ENCODE measurements around the gene FLNA.
A peak's percentile ranks its signal among the peaks of the same experiment; 100 is the strongest.
"Not testable (repeated sequence)": the region's sequence is repeated elsewhere in the genome, so short reads cannot be mapped to it uniquely, and the experiment has no call there.

FLNA gene

DNA sequence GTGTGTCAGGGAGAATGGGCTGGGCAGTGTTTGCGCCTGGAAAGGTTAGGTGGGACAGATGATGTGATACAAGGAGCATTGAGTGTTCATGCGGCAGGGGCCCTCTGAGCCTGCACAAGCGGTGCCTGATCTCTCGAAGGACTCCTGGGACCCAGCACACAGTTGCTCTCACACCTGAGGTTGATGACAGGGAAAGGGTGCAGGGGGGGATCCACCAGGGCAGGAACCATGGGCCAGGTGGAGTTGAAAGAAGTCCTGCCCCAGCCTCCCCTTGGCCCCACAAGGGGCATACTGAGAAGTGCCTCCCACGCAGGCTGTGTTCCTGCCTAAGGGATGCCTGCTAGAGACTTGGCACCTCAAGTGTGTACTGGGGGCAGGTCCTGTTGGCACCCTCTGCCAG lies 45.8 kb downstream of the FLNA start:
- no peak for DNase-seq

DNA sequence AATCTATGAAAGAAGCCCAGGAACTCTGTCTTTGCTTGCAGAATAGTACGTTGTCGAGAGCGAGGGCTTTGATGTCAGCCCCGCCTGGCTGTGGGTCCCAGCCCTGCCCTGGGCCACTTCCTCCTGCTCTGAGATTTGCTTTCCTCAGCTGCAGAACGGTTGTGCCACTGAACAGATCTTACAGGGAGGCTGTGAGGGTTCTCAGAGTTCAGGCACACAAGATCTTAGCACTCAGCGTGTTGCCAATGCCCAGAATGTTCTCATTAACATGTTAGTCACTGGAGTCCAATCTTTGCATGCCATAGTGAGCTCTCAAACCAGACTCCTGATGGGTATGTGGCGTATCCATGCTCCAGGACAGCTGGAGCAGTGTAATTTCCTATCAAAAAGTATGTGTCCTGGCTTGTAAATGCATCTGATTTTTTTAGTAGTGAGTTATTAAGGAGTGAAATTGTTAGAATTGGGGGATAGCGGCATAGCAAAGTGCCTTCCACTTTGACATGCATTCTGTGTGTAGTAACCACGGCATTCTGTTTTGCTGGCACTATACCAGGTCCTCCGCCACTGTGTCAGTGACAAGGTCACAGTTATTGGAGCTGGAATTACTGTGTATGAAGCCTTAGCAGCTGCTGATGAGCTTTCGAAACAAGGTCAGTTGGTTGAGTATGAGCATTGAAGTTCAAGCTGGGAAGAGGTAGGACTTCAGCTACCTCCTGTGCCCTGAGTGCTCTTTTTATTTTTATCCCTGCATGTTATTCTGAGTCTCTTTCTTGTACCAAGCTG lies 47.2 kb downstream of the FLNA start:
- DNase-seq = peak; percentile 44

DNA sequence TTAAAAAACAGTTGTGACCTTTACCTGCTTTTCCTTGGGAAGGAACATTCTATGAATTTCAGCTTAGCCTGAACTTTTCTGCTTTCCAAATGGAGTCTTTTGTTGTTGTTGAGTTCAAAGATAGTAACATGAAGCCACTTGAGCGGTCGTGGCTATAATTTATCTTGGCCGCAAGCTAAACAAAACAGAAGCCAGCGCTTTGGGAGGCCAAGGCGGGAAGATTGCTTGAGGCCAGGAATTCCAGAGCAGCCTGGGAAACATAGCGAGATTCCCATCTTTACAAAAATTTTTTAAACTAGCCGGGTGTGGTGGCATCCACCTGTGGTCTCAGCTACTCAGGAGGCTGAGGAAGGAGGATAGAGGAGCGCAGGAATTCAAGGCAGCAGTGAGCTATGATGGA lies 48.9 kb downstream of the FLNA start:
- no peak for DNase-seq

DNA sequence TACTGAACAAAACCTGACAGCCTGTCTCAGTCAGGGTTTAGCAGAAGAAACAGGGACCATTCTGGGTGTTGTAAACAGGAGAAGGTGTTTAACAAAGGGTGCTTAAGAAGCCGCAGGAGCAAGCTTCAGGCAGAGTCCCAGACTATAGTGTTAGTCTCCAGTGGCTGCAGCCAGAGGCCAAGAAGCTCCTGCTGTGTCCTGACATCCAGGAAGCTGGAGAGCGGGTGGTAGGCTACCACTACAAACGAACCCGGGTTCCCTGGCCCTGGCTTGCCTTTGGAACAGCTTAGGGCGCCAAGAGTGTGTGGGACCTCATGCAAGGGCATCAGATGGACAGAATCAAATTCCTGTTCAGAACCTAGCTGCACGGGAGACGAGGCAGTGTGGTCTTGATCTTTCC lies 50.9 kb downstream of the FLNA start:
- no peak for DNase-seq

DNA sequence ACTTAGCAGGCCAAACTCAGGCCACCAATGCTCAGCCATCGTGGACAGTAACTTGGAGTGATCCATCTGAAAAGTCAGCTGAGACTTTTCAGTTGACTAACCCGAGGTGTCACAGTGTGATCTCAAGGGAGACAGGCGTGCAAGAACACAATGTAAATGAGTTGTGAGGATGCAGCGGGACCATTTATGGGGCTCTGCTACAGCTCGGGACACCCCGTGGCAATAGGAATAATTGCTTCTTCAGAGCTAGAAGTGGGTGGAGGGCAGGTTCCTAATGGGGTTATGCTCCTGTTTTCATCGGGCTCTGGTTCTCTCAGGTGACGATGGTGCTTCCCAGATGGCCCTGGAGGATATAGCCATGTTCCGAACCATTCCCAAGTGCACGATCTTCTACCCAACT lies 51.5 kb downstream of the FLNA start:
- DNase-seq = no peak

DNA sequence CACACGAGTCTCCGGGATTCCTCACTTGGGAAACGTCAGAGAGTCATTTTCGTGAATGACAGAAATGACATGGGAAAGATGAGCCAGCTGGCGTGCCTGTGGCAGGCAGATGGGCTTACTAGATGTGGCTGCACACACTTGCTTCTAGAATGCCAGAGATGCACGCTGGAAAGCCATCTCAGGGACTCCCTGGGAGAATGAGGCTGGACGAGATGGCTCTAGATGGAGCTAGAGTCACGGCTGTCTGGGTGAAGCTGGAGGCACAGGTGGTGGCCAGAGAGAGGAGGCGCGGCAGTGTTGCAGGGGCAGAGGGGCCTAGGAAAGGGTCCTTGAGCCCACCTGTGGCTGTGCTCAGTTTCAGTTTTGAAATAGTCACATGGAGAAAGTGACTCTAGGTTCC lies 52.8 kb downstream of the FLNA start:
- no peak for DNase-seq

DNA sequence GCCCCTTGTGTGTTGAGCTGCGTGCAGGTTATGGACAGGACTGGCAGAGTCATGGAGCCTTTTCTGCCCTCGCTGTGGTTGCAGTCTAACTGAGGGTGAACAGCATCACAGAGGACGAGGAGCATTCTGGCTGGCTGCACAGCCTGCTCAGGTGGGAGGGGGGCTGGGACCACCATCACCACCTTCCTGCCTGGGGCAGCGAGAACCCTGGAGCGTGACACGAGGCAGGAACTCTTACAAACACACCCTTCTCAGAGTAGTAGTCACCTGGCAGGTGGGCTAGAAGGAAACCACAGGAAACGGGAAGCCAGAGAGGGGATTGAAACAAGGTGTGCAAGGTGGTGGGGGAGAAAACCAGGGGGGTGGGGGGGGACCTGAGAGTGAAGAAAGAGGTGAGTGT lies 53.3 kb downstream of the FLNA start:
- no peak for DNase-seq

DNA sequence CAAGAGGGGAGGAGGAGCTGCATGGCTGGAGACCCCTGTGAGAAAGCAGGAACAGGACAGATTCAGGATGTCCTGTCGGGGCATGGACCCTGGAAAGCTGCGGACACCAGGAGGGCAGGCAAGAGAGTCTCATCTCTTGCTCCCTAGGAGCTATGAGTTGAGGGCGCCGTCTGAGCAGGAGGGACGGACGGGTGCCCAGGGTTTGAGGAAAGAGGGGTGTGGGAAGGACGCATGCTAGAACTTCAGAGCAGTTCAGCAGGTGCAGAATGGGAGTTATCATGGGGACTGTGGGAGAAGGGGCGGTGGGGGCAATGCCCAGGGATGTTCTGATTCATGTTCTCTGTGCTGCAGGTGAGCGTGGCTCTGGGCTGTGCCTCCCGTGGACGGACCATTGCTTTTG lies 54.0 kb downstream of the FLNA start:
- DNase-seq = no peak

DNA sequence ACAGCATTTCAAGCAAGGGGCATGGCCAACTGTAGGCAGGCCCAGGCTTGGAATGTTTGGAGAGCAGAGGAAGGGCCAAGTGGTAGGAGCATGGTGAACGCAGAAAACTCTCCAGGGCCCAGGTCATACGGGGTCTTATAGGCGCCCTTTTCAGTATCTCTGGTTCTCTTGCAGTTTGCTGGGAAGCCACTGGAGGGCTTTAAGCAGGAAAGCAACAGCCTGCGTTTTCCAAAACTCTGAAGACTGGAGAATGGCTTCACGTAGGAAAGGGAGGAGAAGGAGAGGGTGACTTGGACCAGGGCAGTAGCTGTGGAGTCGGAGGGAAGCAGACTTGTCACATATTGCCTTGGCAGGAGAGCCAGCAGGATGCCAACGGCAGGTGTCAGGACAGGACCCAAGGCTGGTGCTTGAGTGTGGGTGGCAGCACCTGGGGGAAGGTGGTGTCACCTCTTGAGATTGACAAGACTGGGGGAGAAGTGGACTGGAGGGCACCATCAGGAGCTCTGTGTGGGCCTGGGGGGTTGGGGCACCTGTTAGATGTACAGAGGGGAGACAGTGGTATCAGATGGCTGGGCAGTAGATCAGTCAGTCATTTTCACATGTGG lies 56.9 kb downstream of the FLNA start:
- DNase-seq = no peak

DNA sequence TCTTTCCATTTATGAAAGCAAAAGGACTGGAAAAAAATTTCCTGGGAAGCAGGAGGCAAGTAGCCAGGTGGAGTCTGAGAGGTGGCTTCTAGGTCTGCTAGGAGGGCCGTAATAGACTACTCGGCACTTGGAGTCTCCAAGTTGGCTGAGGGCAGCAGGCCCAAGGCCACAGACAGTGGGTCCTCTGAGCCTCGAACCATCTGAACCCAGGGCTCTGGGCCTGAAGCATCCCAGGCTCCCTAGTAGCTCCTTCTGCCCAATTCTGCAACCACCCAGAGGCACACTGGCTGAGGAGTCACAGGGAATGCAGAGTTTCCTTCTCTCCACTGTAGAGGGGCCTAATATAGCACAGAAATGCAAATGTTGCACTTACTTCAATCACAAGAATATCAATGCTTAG lies 59.0 kb downstream of the FLNA start:
- no peak for DNase-seq

DNA sequence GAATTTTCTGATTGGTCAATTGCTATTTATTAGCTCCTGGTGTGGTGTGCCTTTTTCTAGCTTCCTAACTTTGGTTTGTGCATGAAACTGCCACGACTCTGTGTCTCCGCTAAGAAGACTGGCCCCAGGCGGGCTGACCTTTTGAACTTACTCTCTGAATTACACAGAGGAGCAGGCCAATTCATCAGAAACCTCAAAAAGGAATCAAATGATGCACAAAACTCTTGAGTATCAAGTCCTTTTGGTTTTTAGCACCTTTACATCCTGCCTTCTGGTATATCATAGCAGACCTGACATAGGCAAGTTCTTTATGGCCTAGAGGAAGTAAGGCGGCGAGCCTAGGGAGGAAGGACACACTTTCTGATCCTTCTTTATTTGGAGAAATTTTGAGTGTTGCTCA lies 61.3 kb downstream of the FLNA start:
- peak; percentile 12 for DNase-seq

DNA sequence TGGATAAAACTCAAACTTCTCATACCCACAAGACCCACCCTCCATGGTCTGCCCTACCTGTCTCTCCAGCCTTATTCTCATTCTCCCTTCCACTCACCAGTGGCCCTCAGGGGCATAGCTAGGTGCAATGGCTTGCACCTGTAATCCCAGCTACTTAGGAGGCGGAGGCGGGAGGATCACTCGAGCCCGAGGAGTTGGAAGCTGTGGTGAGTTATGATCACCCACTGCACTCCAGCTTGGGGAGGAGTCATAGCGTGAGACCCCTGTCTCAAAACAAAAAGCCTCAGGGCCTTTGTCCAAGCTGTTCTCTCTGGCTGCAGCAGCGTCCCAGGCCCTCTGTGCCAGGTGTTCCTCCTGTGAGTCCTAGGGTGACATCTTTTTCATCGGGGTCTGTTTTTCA lies 62.3 kb downstream of the FLNA start:
- DNase-seq = no peak

DNA sequence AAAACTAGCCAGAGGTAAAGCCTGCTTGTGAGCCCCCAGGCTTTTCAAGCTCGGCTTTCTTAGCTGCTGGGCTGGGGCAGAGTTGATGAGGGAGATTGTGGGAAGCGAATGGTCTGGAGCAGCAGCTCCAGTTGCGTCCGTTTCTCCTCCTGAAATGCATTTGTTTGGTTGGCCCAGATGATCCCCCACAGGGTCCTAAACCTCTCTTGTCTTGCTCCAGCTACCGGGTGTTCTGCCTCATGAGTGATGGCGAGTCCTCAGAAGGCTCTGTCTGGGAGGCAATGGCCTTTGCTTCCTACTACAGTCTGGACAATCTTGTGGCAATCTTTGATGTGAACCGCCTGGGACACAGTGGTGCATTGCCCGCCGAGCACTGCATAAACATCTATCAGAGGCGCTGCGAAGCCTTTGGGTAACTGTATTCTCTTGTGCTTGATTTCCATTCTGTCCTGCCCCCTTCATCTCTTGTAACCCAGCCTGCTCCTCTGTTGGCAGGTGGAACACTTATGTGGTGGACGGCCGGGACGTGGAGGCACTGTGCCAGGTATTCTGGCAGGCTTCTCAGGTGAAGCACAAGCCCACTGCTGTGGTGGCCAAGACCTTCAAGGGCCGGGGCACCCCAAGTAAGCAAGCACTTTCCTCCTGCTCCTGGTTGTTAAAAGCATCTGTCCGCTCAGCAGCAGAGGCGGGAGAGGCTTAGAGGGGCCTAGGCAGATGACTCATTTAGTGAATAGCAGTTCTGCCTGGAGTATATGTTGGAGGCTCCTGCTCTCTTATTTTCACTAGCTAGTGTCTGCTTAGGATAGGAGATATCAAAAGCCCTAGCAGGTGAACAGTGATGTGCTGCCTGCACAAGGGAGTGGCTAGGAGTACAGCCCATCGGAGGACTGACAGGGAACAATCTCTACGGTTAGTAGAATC lies 63.6 kb downstream of the FLNA start:
- DNase-seq = peak; percentile 22

DNA sequence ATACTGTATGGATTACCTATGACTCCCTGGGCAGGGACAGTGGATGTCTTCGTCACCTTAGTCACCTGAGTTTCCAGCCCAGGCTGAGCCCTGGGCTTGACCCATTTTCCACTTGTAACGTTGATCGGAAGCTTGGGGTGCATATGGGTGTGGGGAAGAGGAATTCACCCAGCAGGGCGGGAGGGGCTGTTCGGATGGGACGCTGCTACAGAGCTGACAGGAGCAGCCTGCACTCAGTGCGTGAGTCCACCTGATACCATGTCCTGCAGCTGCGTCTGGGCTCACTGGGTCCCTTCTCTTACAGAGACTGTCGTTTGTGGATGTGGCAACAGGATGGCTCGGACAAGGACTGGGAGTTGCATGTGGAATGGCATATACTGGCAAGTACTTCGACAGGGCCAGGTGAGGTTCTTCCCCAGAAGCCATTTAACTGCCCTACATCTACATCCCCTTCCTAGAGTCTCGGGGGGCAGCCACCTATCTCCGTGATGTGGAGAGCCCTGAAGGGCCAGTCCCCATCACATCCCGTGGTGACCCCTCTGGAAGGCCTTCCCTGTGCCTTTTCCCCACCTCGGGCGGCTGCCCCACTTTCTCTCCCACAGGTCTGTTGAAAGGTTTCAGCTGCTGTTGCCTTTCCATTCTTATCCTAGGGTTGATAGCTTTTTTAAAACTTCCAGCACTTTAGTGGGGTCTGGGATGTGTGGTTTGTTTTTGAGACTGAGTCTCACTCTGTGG lies 65.2 kb downstream of the FLNA start:
- DNase-seq = no peak

DNA sequence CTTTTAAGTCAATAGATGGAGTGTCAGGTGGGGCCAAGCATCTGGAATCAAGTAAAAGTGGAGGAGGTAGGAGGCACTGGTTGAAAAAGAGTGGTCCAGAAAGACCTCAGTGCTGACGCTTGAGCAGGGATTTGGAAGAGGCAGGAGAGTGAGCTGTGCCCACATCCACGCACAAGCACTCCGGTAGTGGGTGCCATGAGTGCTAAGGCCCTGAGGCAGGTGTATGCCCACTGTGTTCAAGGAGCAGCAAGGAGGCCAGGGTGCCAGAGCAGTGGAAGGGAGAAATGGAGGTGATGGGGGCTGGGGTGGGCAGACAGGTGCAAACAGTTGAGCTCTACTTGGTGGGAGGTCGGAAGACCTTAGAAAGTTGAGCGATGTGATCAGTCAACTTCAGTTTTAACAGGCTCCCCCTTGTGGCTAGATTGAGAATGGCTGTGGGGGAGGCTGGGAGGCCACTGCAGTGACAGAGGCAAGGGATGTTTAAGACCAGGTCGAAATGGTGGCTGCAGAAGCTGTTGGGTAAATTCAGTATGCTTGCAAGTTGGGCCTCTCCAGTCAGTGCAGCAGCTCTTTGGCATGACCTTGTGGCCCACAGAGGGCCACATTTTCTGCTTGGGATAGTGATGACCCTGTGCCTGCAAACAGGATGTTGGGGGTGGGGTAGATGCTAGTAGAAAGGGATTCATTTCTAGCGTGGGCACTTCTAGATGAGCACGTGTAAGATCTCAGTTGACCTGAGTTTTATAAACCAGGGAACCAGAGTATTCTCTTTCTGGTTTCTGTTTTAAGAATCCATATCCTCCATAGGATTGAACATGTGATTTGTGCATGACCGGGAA lies 66.1 kb downstream of the FLNA start:
- peak; percentile 13 for DNase-seq

DNA sequence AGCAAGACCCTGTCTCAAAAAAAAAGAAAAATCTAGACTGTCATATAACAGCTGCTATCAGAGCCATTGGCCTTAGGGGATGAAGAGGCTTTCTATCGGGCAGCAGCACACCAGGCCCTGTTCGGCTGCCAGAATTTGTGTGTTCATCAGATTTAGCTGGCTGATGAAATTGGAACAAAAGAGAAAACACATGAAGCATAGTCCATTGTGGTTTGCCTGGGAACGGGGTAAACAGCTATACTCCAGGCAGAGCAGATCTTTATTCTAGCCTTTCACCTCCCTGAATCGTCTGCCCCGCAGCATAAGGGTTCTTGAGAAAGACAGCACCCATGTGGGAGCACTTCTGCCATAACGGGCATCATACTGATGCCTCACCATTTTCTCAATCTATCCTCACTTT lies 67.2 kb downstream of the FLNA start:
- no peak for DNase-seq

DNA sequence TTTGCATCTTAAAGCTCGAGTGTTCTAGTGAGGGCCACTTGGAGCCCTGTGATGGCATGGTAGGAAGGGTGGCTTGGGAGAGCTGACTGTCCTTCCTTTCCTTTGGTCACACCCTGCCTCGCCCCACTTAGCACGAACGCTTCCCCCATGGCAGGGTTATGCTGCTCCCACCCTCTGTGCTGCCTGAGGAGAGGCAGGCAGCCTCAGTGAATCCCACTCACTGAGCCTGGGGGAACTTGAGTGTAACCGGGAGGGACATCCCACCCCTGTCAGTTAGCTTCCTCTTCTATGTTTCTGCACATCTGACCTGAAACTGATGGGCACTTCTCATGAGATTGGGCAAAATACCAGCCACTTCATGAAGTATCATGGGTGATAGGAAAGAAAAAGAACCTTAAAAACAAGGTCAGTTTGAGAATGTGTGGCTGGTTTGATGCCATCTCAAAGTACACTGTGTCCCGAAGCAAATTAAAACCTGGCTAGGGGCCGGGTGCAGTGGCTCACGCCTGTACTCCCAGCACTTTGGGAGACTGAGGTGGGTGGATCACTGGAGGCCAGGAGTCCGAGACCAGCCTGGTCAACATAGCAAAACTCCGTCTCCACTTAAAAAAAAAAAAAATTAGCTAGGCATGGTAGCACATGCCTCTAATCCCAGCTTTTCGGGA lies 68.8 kb downstream of the FLNA start:
- DNase-seq = peak; percentile 33

DNA sequence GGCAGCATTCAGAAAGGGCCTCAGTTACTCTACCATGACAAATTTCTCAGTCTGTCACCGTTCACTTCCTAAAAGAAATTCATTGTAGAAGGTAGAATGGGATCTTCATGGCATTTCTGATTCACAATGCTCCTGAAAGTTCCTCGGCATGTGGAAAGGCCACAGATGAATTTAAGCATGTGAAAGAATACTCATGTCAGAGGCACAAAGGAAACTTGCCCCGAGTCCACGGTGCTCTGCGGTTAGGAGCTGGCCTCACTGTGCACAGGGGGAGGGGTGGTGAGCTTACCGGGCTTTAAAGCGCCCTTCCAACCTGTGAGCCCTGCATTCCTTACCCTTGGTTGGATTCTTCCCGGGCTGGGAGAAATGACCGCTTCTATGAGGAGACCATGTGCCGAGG lies 69.6 kb downstream of the FLNA start:
- DNase-seq = no peak

DNA sequence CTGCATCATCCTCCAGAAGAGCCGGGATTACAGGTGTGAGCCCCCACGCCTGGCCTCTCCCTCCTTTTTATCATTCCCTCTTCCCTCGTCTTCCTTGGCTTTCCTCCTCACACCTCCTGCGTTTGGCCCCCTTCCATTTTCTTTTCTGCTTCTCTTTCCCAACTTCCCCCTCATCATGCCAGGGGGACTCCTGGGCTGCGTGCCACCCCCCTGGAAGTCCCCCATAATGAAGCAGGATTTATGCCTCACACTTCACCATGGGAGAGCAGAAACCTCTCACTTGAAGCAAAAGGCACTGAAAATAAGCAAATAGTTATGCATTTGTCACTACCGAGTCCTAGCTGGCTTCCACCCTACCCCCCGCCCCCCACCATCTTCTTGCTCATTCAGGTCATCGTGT lies 71.0 kb downstream of the FLNA start:
- DNase-seq = no peak

DNA sequence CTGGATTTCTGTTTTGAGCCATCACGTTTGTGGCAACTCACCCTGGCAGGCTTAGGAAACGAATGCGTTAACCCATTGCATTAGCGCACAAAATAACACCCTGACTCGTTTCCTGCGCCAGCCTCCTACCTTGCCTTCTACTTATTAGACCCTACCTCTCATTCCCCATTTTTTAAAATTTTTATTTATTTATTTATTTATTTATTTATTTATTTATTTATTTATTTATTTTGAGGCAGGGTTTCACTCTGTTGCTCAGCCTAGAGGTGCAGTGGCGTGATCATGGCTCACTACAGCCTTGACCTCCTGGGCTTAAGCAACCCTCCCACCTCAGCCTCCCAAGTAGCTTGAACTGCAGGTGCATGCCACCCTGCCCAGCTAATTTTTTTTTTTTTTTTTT lies 71.4 kb downstream of the FLNA start:
- DNase-seq = not testable (repeated sequence)

DNA sequence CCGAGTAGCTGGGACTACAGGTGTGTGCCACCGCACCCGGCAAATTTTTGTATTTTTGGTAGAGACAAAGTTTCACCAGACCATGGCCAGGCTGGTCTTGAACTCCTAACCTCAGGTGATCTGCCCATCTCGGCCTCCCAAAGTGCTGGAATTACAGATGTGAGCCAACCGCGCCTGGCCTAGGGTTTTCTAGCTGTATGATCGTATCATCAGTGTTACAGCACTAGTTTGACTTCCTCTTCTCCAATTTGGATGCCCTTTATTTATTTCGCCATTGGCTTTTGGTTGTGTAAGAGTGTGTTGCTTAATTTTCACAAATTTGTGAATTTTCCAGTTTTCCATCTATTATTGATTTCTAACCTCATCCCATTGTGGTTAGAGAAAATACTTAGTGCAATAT lies 73.6 kb downstream of the FLNA start:
- DNase-seq = peak; percentile 79
